HS-5 (cell line): ENCODE data around the gene SRPRB.
"Not testable (repeated sequence)": the region's sequence is repeated elsewhere in the genome, so short reads cannot be mapped to it uniquely, and the experiment has no call there.

Source experiments
- DNase-seq: peaks from one replicate; pipeline ENCODE4 v3.0.0-alpha.2; 2012; ENCODE audit warnings: low read depth

The SRPRB gene

GRCh38 chr3:133777807-133778568, 27.6 kb upstream of the SRPRB start:
- no peak for DNase-seq

GRCh38 chr3:133779626-133780203, 25.9 kb upstream of the SRPRB start:
- DNase-seq, result no peak

- not testable (repeated sequence) for DNase-seq
Observed at GRCh38 chr3:133780756-133781155, 24.9 kb upstream of the SRPRB start.

- DNase-seq, result no peak
Observed at GRCh38 chr3:133781570-133781969, 24.0 kb upstream of the SRPRB start.

- no peak for DNase-seq
Observed at GRCh38 chr3:133782454-133782853, 23.2 kb upstream of the SRPRB start.

- no peak for DNase-seq
Observed at GRCh38 chr3:133783762-133784161, 21.9 kb upstream of the SRPRB start.

- no peak for DNase-seq
Observed at GRCh38 chr3:133788024-133788423, 17.6 kb upstream of the SRPRB start.

GRCh38 chr3:133792171-133792763, 13.3 kb upstream of the SRPRB start:
- DNase-seq, result no peak

- no peak for DNase-seq
Observed at GRCh38 chr3:133797396-133798105, 8.1 kb upstream of the SRPRB start.

- DNase-seq, result no peak
Observed at GRCh38 chr3:133799794-133800585, 5.6 kb upstream of the SRPRB start.

- DNase-seq, result no peak
Observed at GRCh38 chr3:133803469-133803868, 2.1 kb upstream of the SRPRB start.

GRCh38 chr3:133804896-133805295, 719 bp upstream of the SRPRB start:
- no peak for DNase-seq

GRCh38 chr3:133805384-133805701, 272 bp upstream of the SRPRB start:
- no peak for DNase-seq

- DNase-seq, result no peak
Observed at GRCh38 chr3:133812872-133813271, 7.3 kb downstream of the SRPRB start.

- DNase-seq, result no peak
Observed at GRCh38 chr3:133815386-133815785, 9.8 kb downstream of the SRPRB start.

- DNase-seq, result no peak
Observed at GRCh38 chr3:133820129-133820528, 14.5 kb downstream of the SRPRB start.

GRCh38 chr3:133820889-133821675, 15.5 kb downstream of the SRPRB start:
- DNase-seq, result no peak

- DNase-seq, result peak; percentile 79
Observed at GRCh38 chr3:133821767-133822638, 16.4 kb downstream of the SRPRB start.

GRCh38 chr3:133824961-133825485, 19.4 kb downstream of the SRPRB start:
- DNase-seq, result no peak
